BLaER1 treated with 17β-estradiol and CSF1 and Interleukin-3, amounts not matched to agents 10 nM and 100 nM (cell line): ENCODE data around the gene KRTAP10-6.
A peak's percentile ranks its signal among the peaks of the same experiment; 100 is the strongest.
"Not testable (repeated sequence)": the region's sequence is repeated elsewhere in the genome, so short reads cannot be mapped to it uniquely, and the experiment has no call there.

ENCODE experiments used
- H3K27ac ChIP-seq, 11 experiments: shearing (Covaris generic); formaldehyde crosslinking; 2 replicates each; pipeline ENCODE4 v1.8.1; 2022
- H3K27me3 ChIP-seq, 11 experiments: shearing (Covaris generic); formaldehyde crosslinking; 2 replicates each; pipeline ENCODE4 v1.8.1; 2022
- H3K36me3 ChIP-seq, 11 experiments: shearing (Covaris generic); formaldehyde crosslinking; 2 replicates each; pipeline ENCODE4 v1.8.1; 2022
- H3K4me1 ChIP-seq, 10 experiments: shearing (Covaris generic); formaldehyde crosslinking; 2 replicates each; pipeline ENCODE4 v1.8.1; 2022
- H3K4me2 ChIP-seq, 11 experiments: shearing (Covaris generic); formaldehyde crosslinking; 2 replicates each; pipeline ENCODE4 v1.8.1; 2022
- H3K4me3 ChIP-seq, 10 experiments: shearing (Covaris generic); formaldehyde crosslinking; 2 replicates each; pipeline ENCODE4 v1.8.1; 2022
- H3K9ac ChIP-seq, 11 experiments: shearing (Covaris generic); formaldehyde crosslinking; 2 replicates each; pipeline ENCODE4 v1.8.1; 2022
- H3K9me3 ChIP-seq, 11 experiments: shearing (Covaris generic); formaldehyde crosslinking; replicated peaks in 1 of 11; 2 replicates each; pipeline ENCODE4 v1.8.1; 2022
- H4K20me1 ChIP-seq, 11 experiments: shearing (Covaris generic); formaldehyde crosslinking; 2 replicates each; pipeline ENCODE4 v1.8.1; 2022
- Cebpa-rat ChIP-seq, 11 experiments: shearing (Covaris generic); IDR thresholded peaks; 2 replicates each; pipeline ENCODE4 v1.8.1; 2022

KRTAP10-6 gene

DNA sequence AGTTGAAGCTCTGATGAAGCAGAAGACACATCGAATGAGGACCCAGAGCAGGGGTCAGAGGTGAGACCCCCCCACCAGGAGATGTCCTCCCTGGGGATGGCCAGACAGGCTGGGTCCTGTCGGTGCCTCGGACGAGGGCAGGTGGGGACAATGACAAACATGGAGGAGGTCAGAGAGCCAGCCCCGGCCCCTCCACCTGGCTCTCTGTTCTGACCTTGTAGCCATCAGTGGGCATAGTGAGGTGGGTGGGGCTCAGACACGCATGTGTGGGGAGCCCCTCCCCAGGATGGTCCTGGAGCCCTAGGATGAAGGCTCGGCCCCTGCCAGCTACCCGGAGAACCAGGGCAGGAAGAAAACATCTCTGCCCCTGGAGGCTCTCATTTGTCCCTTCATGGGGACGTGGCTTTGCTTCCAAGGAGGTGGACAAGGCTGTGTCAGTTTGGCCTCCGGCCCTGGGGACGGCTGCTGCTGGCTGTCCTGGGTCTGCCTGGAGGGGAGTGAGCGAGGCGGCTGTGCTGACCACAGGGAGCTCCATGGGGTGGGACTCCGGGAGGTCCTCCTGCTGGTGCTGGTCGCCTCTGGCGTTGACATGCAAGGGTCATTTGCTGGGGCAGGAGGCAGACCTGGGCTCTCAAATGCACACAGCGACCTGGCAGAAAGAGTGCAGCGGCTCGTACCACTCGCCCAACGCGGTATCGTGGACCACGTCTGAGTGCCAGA is 2.6 kb downstream of the KRTAP10-6 start:
- Histone ChIP-seq H3K27ac (no peak overlapping the region), H3K36me3 (no peaks in the 10 kb centered on the region), H3K4me3 (no peak overlapping the region), H3K9me3 (peaks cover 0 to 11% (median 0%) of the 10 kb centered on the region in 11 experiments; a peak in 6 of 22 replicates), H3K9ac (no peak overlapping the region), H3K4me2 (no peak overlapping the region), H4K20me1 (no peaks in the 10 kb centered on the region), H3K27me3 (peaks cover 0 to 13% (median 0%) of the 10 kb centered on the region in 11 experiments; a peak in 4 of 22 replicates), H3K4me1 (peaks cover 21 to 30% (median 26%) of the 10 kb centered on the region in 10 experiments)
- no peak for TF ChIP-seq Cebpa-rat (IDR thresholded peaks at IDR 0.05)

DNA sequence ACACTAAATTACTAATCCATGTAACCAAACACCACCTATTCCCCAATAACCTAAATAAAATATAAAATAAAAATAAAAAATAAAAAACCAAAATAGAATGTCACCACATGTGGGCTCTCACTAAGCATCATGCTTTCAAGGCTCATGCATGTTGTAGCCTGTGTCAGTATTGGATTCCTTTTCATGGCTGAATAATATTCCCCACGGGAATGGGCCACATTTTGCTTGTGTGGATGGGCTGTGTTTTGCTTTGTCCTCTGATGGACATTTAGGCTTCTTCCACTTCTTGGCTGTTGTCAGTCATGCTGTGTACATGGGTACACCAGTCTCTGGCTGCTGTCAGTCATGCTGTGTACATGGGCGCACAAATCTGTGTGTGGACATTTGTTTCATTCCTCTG is 3.2 kb downstream of the KRTAP10-6 start:
- H4K20me1 ChIP-seq, result no peaks in the 10 kb centered on the region
- TF ChIP-seq Cebpa-rat (IDR thresholded peaks at IDR 0.05), result no peak
- no peaks in the 10 kb centered on the region for H3K36me3 ChIP-seq
- H3K27ac ChIP-seq, result no peak overlapping the region
- H3K4me1 ChIP-seq, result peaks cover 18 to 26% (median 20%) of the 10 kb centered on the region in 10 experiments
- peaks cover 0 to 13% (median 0%) of the 10 kb centered on the region in 11 experiments; a peak in 4 of 22 replicates for H3K27me3 ChIP-seq
- H3K4me3 ChIP-seq, result no peak overlapping the region
- H3K9ac ChIP-seq, result no peak overlapping the region
- H3K4me2 ChIP-seq, result no peak overlapping the region
- peaks cover 0 to 11% (median 0%) of the 10 kb centered on the region in 11 experiments; a peak in 6 of 22 replicates for H3K9me3 ChIP-seq

DNA sequence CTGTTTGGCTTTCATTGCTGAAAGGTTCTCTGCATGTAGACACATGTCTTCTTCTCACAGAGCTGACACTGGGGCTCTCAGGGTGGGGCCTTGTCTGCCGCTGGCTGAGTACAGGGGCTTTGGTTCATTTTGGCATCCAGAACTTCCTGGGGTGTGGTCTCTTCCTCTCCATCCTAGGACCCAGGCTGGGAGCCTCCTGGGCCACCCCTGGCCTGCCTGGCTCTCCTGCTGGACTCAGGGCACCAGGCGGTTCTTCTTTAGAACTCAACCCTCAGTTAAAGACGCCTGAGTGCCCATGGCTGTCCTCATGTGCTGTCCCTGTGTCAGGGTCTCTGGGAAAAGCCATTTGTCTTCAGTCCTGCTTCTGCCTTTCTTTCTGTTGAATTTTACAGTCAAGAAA is 6.4 kb downstream of the KRTAP10-6 start:
- Histone ChIP-seq H3K27me3 (no peaks in the 10 kb centered on the region), H3K4me3 (no peak overlapping the region), H3K9me3 (peaks cover 17 to 31% (median 19%) of the 10 kb centered on the region in 11 experiments), H3K27ac (no peak overlapping the region), H3K4me2 (no peak overlapping the region), H3K4me1 (peaks cover 0 to 14% (median 2%) of the 10 kb centered on the region in 10 experiments; a peak in 7 of 20 replicates), H4K20me1 (no peaks in the 10 kb centered on the region), H3K36me3 (no peaks in the 10 kb centered on the region), H3K9ac (no peak overlapping the region)
- no peak for TF ChIP-seq Cebpa-rat (IDR thresholded peaks at IDR 0.05)

DNA sequence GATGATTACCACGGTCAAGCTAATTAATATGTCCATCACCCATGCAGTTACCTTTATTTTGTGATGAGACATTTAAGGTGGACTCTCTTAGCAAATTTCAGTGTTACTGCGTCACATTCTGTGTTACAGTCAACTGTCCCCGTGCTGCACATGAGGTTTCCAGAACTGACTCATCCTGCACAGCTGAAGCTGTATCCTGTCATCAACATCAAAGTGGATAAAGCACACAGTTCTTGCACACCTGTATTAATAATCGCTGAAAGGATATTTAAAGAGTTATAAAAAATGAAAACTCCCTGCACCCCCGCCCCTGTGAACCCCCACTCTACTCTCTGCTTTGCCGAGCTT is 8.5 kb downstream of the KRTAP10-6 start:
- Histone ChIP-seq H3K4me2 (no peak overlapping the region), H3K4me3 (no peak overlapping the region), H3K36me3 (no peaks in the 10 kb centered on the region), H3K9me3 (peaks cover 36 to 51% (median 40%) of the 10 kb centered on the region in 11 experiments), H4K20me1 (no peaks in the 10 kb centered on the region), H3K27ac (no peak overlapping the region), H3K9ac (no peak overlapping the region), H3K27me3 (no peaks in the 10 kb centered on the region), H3K4me1 (peaks cover 0 to 14% (median 2%) of the 10 kb centered on the region in 10 experiments; a peak in 7 of 20 replicates)
- TF ChIP-seq Cebpa-rat (IDR thresholded peaks at IDR 0.05), result no peak

DNA sequence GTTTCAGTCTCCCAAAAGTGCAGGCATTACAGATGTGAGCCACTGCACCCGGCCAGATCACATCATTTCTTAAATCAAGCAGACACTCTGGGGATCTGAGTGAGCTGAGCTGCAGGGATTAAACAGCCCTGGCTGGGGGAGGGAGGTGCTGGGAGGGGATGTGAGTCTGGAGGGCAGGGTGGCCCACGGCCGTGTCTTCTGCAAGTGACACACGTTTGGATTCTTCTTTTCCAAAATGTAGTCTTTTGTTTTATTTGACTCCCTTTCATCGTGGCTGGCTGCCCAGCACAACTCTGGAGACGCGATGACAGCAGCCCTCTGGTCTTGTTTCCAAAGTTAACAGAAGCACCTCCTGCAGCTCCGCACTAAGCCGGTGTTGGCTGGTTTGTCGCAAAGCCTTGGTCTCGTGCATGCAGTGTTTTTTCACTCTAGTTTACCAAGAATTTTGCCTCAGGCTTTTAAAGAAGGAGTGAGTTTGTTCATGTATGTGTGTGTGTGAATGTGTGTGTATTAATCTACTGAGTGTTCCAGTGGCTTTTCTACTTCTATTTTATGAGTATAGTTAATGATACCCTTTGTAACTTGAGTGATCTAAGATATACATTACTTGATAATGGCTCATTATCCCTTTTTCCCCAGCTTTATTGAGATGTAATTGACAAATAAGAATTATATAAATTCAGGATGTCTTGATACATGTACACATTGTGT is 9.1 kb downstream of the KRTAP10-6 start:
- Histone ChIP-seq H3K9me3 (peaks cover 41 to 56% (median 45%) of the 10 kb centered on the region in 11 experiments), H3K4me2 (no peak overlapping the region), H3K4me1 (peaks cover 0 to 14% (median 2%) of the 10 kb centered on the region in 10 experiments; a peak in 7 of 20 replicates), H3K36me3 (no peaks in the 10 kb centered on the region), H3K4me3 (no peak overlapping the region), H4K20me1 (no peaks in the 10 kb centered on the region), H3K27me3 (no peaks in the 10 kb centered on the region), H3K27ac (no peak overlapping the region), H3K9ac (no peak overlapping the region)
- no peak for TF ChIP-seq Cebpa-rat (IDR thresholded peaks at IDR 0.05)

DNA sequence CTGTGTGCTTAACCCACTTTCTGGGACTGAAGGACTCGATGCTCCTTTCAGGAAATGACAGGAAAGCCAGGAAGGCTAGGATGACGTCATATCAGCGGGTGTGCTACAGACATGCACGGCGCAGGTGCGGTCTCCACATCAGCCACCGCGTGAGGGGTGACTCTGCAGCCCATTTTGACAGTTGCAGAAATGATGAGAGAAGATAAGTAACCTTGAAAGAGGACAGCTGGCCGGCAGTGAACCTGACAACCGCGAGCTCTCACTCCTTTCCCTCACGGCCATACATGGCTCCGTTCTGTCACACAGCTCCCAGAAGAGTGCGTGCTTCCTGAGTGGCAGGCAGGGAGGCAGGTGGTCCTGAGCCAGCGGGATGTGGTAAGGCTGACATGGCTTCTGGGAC is 10.2 kb downstream of the KRTAP10-6 start:
- no peak overlapping the region for H3K27ac ChIP-seq

DNA sequence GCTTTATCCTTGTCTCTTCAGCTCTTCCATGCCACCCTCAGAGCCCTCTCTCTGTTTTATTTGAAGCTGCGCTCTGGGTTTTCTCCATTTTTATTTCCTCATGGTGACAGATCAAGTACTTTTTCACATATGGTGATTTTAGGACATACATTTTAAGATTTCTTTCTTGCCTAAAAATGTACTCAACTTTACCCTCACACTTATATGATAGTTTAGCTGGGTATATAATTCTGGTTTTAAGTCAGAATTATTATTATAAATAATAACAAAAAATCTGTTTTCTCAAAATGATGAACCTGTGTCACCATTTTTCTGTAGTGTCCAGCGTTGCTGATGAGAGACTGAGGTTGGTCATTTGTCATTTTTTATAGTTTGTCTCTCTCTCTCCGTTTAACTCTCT is 11.1 kb downstream of the KRTAP10-6 start:
- no peaks in the 10 kb centered on the region for H4K20me1 ChIP-seq
- H3K4me3 ChIP-seq, result no peak overlapping the region; a peak in 1 of 20 replicates
- peak overlapping the region in 1 of 11 experiments; percentile 39; a peak in 1 of 22 replicates for H3K4me2 ChIP-seq
- no peak overlapping the region for H3K27ac ChIP-seq
- peaks cover 60 to 77% (median 66%) of the 10 kb centered on the region in 11 experiments for H3K9me3 ChIP-seq
- no peak for TF ChIP-seq Cebpa-rat (IDR thresholded peaks at IDR 0.05)
- H3K9ac ChIP-seq, result no peak overlapping the region
- H3K27me3 ChIP-seq, result no peaks in the 10 kb centered on the region
- peaks cover 0 to 14% (median 2%) of the 10 kb centered on the region in 10 experiments; a peak in 7 of 20 replicates for H3K4me1 ChIP-seq
- H3K36me3 ChIP-seq, result 0 out of 22 replicates have a peak, but pooled peaks cover 0 to 5% (median 0%) of the 10 kb centered on the region in 11 experiments

More for the DNA sequence above, 10.2 kb downstream of the KRTAP10-6 start:
- Histone ChIP-seq H3K4me2 (peak overlapping the region in 4 of 11 experiments; percentile 21 to 42 (median 36); a peak in 6 of 22 replicates), H4K20me1 (no peaks in the 10 kb centered on the region), H3K9ac (no peak overlapping the region), H3K27me3 (no peaks in the 10 kb centered on the region), H3K4me3 (no peak overlapping the region), H3K36me3 (0 out of 22 replicates have a peak, but pooled peaks cover 0 to 5% (median 0%) of the 10 kb centered on the region in 11 experiments), H3K9me3 (peaks cover 52 to 68% (median 57%) of the 10 kb centered on the region in 11 experiments), H3K4me1 (peaks cover 0 to 14% (median 2%) of the 10 kb centered on the region in 10 experiments; a peak in 7 of 20 replicates)
- no peak for TF ChIP-seq Cebpa-rat (IDR thresholded peaks at IDR 0.05)

DNA sequence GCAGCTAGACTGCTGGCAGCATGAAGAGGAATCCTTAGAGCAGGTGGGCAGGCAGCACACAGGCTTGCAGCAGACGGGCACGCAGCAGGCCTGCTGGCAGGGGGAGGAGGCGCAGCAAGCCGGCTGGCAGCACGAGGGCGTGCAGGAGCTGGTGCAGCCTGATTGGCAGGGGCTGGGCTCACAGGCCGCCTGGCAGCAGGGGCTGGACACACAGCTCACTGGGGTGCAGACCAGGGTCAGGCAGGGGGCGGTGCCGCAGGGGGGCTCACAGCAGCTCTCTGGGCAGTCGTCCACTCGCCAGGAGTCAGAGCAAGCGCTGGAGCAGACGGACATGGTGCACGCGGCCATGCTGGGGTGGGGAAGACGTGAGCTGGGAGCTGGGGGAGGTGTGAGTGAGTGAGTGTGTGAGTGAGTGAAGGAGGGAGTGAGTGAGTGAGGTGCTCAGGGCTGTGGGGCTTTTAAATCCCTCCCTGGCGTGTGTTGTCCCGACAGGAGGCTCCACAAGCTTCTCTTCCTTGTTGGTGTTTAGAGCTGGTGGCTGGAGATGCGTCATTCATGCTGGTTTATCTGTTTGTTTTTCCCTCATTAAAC is 12.0 kb downstream of the KRTAP10-6 start, which contains the start of gene KRTAP10-5:
Gene KRTAP10-5, minus strand, starts transcription at position 374 of the 591 bp plus-strand sequence. Its CDS starts 26 bp downstream, at position 348.
- H3K9ac ChIP-seq, H4K20me1 ChIP-seq, H3K27me3 ChIP-seq, H3K36me3 ChIP-seq, H3K27ac ChIP-seq, H3K4me3 ChIP-seq: not testable (repeated sequence)
- Histone ChIP-seq H3K4me2 (peak within 1 kb of the TSS in 3 of 11 experiments; percentile 21 to 42 (median 39); a peak in 1 of 22 replicates), H3K9me3 (peaks cover 60 to 71% (median 67%) of the 10 kb centered on the region in 11 experiments), H3K4me1 (peaks cover 0 to 14% (median 2%) of the 10 kb centered on the region in 10 experiments; a peak in 7 of 20 replicates)

DNA sequence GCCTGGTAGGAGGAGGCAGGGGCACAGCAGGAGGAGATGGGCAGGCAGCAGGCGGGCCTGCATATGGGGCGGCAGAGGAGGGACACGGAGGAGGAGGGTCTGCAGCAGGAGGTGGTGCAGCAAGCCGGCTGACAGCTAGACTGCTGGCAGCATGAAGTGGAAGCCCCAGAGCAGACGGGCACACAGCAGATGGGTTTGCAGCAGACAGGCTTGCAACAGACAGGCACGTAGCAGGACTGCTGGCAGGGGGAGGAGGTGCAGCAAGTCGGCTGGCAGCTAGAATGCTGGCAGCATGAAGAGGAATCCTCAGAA is 12.5 kb downstream of the KRTAP10-6 start:
- TF ChIP-seq Cebpa-rat (IDR thresholded peaks at IDR 0.05), result no peak
- H3K27ac ChIP-seq, result no peak overlapping the region
- no peak overlapping the region for H3K4me2 ChIP-seq
- peaks cover 0 to 14% (median 2%) of the 10 kb centered on the region in 10 experiments; a peak in 7 of 20 replicates for H3K4me1 ChIP-seq
- H3K9ac ChIP-seq, result no peak overlapping the region
- no peaks in the 10 kb centered on the region for H3K27me3 ChIP-seq
- peaks cover 60 to 69% (median 67%) of the 10 kb centered on the region in 11 experiments for H3K9me3 ChIP-seq
- H3K36me3 ChIP-seq, result 0 out of 22 replicates have a peak, but pooled peaks cover 0 to 5% (median 0%) of the 10 kb centered on the region in 11 experiments
- no peaks in the 10 kb centered on the region for H4K20me1 ChIP-seq
- no peak overlapping the region for H3K4me3 ChIP-seq
